Subcutaneous adipose tissue (tissue), 4 donors: ENCODE measurements around the gene GBP5. TPM values are rescaled to one million over a fixed set of nuclear protein-coding genes. Genes with fewer than 3 reads are reported as not detected.

ENCODE experiments used
- total RNA-seq, 4 donors: library from RNA; depleted of rRNA; stranded (reverse); fragments of >200 nt; gene quantifications; one replicate each; pipeline ENCODE4 v1.1.0, GENCODE V29; 2016
- TF ChIP-seq, protein P1 (sequence below): fragments of 450-650 bp; IDR thresholded peaks from one replicate; pipeline ENCODE4 v1.5.1; 2016; ENCODE audit warnings: low read depth, mild to moderate bottlenecking, control low read depth, antibody characterized with exemption, moderate library complexity

The GBP5 gene
- total RNA-seq, 4 donors from 2014 or later, result 3.1 to 8.3 (median 5.7) TPM

DNA sequence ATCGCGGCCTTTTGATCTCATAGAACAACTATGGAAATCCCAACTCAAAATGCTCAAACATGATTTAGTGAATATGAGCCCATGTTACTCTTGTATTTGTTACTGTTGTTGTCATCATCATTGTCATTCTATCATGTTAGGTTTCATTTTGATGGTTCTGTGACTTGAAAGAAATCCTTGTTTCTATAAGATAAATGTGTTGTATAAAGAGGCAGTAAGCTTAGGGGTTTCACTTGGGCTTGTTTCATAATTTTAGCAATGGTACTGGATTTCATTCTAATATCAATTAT is 15.3 kb upstream of the GBP5 start:
- TF ChIP-seq, protein P1, sequence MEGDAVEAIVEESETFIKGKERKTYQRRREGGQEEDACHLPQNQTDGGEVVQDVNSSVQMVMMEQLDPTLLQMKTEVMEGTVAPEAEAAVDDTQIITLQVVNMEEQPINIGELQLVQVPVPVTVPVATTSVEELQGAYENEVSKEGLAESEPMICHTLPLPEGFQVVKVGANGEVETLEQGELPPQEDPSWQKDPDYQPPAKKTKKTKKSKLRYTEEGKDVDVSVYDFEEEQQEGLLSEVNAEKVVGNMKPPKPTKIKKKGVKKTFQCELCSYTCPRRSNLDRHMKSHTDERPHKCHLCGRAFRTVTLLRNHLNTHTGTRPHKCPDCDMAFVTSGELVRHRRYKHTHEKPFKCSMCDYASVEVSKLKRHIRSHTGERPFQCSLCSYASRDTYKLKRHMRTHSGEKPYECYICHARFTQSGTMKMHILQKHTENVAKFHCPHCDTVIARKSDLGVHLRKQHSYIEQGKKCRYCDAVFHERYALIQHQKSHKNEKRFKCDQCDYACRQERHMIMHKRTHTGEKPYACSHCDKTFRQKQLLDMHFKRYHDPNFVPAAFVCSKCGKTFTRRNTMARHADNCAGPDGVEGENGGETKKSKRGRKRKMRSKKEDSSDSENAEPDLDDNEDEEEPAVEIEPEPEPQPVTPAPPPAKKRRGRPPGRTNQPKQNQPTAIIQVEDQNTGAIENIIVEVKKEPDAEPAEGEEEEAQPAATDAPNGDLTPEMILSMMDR, result no peak

GRCh38 chr1:89287181-89288050 is 14.8 kb upstream of the GBP5 start:
- TF ChIP-seq, protein P1, result no peak

- TF ChIP-seq, protein P1, result no peak
These were observed 14.0 kb upstream of the GBP5 start for GRCh38 chr1:89286549-89287180.

- TF ChIP-seq, protein P1, result no peak
These were observed 13.2 kb upstream of the GBP5 start for GRCh38 chr1:89285745-89286380.

- TF ChIP-seq, protein P1, result no peak
These were observed 8.1 kb upstream of the GBP5 start for GRCh38 chr1:89280766-89281165.

DNA sequence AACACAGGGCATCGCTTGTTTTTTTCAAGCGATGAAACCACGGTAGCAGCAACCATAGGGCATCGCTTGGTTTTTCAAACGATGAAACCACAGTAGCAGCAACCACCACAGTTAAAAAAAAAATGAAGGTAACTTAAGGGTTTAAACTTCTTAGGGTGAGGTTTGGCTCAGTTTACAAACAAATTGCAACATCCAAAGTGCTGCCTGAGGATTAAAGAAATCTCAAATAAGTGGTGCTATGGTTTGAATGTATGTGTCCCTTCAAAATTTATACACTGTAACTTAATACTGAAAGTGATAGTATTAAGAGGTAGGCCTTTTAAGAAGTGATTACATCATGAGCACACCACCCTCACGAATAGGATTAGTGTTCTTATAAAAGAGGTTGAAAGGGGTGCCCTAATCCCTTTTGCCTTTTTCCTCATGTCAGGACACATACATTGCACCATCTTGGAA is 6.4 kb upstream of the GBP5 start:
- TF ChIP-seq, protein P1, result no peak

- TF ChIP-seq, protein P1, result no peak
These were observed 5.1 kb upstream of the GBP5 start for GRCh38 chr1:89277725-89278124.
